ENCODE data around the gene EPHB2. TPM values are rescaled to one million over a fixed set of nuclear protein-coding genes. Genes with fewer than 3 reads are reported as not detected.

Gene EPHB2
- polyA plus RNA-seq, 1 donor, result 15.7 TPM

DNA sequence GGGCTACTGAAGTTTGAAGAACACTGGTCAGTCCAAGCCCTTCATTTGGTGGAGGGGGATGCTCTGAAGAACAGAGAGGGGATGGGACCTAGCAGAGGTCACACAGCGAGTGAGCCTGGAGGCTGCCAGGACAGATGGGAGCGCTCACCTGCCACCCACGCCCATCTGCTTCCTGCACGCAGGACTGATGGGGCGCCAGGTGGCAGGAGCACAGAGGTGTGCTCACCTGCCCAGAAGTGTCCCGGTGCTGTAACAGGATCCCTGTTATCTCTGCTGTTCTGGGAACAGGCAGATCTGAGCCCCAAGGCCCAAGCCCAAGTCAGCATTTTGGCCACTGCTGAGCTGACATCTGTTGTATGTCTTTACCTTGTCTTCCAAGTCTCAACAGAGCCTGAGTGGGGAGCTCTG lies 40.5 kb downstream of the EPHB2 start:
- DNase-seq (ENCODE audit: low read depth), result no peak

GRCh38 chr1:22752339-22752738 lies 41.7 kb downstream of the EPHB2 start:
- no peak for DNase-seq (ENCODE audit: low read depth)

DNA sequence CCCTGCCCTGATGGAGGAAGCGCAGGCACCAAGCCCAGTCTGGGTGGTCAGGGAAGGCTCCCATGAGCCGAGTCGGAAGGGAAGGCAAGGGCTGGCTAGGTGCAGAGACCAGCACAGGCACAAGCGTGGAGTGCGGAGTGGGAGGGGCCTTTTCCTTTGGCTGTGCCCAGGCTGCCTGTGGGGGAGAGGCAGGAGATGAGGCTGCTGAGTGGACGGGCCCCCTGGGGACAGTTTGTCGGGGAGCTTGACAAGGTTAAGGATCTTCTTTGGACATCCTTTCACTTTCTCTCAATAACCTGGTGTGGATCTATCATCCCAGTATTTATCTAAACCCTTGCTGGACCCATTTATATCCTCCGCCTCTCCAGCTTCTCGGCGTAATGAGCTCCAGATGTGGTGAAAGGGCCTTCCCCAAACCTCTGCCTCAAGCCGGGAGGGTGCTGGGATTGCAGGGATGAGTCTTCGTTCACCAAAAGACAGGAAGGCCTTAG lies 42.9 kb downstream of the EPHB2 start:
- DNase-seq (ENCODE audit: low read depth), result no peak

- no peak for DNase-seq (ENCODE audit: low read depth)
Observed at GRCh38 chr1:22754106-22754768, 43.6 kb downstream of the EPHB2 start.

GRCh38 chr1:22754824-22755223 lies 44.2 kb downstream of the EPHB2 start:
- no peak for DNase-seq (ENCODE audit: low read depth)

DNA sequence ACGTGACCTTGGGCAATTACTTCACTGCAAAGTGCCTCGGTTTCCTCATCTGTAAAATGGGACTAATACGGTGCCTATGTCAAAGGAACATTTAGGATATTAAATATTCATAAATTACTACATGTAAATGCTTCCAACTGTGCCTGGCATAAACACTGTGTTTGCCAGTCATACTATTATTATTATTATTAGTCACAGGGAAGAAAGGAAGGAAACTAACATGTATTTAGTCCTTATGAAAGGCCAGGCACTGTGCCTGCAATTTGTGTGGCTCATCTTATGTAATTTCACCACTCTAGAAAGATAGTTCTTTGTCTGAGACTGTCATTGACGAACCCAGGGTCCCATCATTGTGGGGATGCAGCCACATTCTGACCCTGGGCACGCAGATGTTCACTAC lies 45.0 kb downstream of the EPHB2 start:
- no peak for DNase-seq (ENCODE audit: low read depth)

DNA sequence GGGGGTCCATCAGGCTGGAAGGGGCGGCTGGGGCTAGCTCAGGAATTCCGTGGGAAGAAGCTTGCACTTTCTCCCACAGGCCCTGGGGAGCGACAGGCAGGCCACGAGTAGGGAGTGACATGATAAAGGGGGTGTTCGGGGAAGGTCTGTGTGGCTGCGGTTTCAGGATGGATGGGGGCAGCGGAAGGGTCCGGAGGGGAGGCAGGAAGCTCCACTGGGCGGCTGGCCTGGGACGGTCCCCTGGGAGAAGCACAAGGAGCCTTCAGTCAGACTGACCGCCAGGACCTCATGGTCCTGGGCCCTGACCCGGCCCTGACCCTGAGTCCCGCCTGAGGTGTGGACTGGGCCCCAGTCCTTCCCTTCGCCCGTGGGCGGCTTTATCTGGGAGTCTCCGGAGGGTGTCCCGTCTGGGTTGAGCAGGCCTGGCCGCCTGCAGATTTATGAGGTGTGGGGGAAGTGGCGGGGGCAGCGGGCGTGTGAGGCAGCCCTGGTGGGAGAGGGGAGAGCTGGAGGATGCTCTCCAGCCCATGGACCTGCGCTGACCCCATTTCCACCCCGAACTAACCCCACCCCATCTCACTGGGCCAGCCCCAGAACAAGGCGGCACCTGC lies 45.6 kb downstream of the EPHB2 start:
- no peak for DNase-seq (ENCODE audit: low read depth)

GRCh38 chr1:22760455-22760854 lies 49.8 kb downstream of the EPHB2 start:
- DNase-seq (ENCODE audit: low read depth), result no peak

DNA sequence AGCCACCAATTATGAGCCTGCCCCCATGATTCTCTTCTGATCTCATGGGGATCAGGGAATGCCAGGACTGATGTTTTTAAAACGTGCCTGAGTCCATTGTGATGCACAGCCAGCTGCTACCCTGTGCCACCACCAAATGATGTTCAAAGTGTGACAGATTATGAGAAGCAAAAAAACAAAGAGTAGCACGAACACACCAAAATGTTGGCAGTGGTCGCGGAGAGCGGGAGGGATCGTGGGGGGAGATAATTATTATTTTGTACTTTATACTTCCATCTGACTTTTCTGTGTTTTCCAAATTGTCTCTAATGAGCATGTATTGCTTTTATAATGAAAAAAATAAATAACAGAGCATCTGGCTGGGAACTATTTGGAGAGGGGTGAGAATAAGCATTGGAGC lies 50.5 kb downstream of the EPHB2 start:
- no peak for DNase-seq (ENCODE audit: low read depth)

DNA sequence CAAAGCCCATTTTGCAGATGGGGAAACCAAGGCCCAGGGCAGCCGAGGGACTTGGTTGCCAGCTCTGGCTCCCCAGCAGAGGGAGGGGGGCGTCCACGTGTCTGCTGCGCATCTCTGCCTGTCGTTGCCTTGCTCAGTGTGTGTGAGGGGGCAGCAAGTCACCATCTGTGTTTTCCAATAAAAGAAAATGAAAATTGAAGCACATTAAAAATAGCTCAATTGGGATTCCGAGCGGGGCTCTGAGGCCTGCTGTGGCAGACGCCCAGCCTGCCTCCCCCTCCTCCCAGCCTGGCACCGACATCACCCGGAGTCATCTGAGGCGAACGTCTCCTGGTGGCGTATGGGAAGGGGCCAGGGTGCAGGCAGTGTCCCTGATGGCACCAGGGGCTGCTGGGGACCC lies 51.2 kb downstream of the EPHB2 start:
- no peak for DNase-seq (ENCODE audit: low read depth)

DNA sequence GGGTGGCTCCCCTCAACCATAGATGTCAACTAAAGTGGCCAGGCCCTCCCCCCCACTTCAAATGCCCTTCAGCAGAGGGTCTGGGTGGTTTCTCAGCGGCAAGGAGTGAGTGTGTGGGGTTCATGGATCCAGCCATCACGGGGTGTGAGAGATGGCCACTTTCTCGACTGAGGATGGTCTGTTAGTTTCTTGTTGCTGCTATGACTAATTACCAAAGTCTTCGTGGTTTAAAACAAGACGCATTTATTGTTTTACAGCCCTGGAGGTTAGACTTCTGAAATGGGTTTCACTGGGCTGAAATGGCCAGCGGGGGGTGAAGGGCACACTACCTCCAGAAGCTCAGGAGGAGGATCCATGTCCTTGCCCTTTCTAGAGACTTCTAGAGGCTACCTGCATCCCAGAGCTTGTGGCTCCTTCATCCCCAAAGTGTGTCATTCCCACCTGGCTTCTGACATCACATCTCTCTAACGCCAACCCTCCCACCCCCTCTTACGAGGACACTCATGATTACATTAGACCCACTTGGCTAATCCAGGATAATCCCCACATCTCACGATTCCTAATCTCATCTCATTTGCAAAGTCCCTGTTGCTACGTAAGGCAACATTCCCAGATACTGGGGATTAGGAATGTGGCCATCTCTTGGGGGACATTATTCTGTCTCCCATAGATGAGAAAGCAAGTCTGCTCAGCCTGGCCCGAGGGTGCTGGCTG lies 53.0 kb downstream of the EPHB2 start:
- DNase-seq (ENCODE audit: low read depth), result no peak

DNA sequence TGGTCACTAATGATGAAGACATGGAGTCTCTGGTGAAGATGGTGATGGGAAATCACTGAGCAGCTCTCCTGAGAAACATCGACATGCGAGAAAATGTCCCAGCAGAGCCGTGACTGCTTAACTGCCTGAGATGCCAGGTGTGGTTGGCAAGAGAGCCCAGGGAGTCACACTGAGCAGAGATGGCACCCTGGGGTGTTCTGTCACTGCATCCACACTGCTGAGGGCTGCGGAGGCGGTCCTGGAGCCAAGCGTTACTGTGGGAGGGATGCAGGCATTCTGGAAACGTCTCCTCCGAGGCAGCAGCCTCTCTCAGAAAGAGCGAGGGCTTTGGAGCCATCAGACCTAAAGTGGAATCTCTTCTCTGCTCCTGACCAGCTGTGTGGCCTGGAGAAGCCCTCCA lies 57.2 kb downstream of the EPHB2 start:
- DNase-seq (ENCODE audit: low read depth), result no peak

DNA sequence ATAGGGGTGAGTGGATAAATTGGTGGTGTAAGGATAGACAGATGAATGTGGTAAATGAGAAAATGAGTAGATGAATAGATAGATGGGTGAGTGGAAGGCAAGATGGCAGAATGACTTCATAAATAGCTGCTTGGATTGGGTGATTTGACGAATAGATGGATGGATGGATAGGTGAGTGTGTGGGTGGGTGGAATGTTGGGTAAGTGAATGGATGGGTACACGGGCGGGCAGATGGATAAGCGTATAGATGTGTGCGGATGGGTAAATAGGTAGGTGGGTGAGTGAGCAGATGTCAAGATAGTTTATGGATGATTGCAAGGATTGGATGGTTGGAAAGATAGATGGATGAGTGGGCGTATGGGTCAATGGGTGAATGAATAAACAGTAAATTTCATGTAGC lies 59.3 kb downstream of the EPHB2 start:
- DNase-seq (ENCODE audit: low read depth), result no peak

GRCh38 chr1:22772014-22772413 lies 61.4 kb downstream of the EPHB2 start:
- DNase-seq (ENCODE audit: low read depth), result no peak

DNA sequence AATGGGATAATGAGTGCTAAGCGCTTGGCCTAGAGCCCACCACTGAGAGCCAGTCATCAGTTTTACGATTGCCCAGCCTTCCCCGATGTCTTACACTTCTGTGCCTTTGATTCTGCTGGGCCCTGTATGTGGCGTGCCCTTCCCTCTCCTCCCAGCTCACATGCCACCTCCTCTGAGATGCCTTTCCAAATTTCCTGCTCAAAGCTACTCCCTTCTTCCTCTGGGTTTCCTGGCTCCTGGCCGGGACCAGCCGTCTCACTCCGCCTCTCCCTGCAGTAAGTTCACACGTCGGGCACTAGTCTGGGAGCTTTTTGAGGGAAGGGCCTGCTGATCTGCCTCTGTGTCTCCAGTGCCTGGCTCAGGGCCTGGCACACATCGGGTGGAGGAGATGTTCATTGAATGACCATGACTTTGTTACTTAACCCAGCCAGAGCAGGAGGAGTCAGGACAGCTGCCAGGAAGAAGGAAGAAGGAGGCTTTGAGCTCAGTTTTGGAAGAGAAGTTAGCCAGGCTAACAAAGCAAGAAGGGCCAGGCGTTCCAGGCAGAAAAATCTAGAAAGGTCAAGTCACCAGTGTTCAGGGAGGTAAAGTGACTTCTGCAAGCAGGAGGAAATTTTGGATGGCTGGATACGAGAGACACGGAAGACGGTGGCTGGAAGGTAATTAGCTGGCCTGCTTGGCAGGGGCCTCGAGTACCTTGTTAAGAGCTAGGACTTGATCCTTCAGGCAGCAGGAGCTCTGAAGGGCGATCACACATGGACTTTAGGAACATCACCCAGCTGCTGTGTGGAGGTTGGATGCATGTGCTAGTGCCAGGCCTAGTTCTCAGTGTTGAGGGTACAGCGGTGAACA lies 63.6 kb downstream of the EPHB2 start:
- peak; percentile 81 for DNase-seq (ENCODE audit: low read depth)

DNA sequence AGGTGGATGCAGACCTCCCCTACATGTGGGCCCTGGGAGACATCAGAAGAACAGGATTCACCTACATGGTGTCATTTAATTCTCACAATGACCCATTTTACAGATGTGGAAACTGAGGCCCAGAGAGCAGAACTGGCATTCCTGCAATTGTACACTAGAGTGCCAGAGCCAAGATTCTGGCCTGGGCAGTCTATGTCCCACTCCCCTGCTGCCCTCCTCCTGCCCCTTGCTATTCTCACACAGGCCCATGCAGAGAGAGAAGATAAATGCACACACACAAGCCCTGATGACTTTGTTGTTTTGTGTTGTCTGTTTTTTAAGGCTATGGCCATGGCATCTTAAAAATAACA lies 64.2 kb downstream of the EPHB2 start:
- no peak for DNase-seq (ENCODE audit: low read depth)

DNA sequence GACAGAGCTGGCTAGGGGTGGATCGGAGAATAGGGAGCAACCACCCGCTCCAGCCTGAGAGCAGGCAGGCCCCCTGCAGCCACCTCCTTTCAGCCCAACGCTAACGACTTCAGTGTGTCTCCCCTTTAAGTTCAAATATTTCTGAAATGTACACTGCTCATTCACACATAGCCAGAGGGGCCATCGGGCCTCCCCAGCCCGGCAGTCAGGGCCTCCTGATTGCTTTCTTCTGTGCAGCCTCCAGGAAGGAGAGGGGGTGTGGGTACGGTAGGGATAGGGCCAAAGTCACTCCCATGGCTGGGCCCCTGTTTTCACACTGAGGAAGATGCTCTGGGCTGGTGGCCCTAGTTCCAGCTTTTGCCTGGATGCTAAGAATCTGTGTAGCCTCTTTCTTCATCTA lies 64.8 kb downstream of the EPHB2 start:
- no peak for DNase-seq (ENCODE audit: low read depth)

GRCh38 chr1:22776035-22776613 lies 65.5 kb downstream of the EPHB2 start:
- no peak for DNase-seq (ENCODE audit: low read depth)

DNA sequence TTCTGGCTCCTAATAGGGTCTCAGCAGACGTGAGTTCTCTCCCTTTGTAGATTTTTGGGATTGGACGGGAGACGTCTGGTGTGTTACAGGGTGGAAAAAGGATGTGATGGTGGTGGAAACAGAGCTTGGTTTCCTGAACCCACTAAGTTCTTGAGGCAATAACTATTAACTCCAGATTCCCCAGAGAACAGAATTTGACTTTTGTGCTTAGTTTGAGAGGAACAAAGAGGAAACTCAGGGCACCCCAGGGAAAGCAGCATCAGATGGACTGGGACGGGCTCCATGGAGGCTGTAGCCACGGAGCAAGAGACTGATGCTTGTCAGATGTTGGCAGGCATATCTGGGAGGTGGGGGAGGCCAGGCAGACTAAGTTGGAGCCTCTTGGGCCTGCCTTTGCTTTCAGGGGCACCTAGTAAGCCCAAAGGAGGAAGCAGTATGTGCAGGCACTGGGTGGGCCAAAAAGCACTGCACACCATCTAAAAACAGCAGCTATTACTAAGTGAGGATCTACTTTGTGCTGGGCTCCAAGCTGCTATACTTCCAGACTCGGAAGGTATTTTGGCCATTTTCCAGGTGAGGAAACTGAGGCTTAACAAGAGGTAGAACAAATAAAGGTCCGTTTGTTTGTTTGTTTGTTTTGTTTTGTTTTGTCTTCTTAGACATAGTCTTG lies 66.9 kb downstream of the EPHB2 start:
- DNase-seq (ENCODE audit: low read depth), result no peak

DNA sequence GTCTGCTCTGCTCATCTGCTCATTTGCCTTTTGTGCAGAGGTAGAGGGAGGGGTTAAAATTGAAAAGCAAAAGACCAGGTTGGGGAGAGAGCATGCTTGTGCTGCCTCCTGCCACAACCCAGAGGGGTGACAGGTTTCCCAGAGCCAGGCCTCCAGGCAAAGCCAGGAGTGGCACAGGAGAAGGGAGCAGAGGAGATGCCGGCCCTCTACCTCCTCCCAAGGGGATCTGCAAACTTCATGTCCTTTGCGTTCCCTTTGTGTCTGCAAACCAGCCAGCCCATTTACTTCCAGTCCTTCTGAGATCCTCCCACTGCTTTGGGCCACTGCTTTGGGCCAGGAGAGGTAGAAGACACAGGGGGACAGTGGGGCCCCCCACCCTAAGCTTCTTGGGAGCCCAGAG lies 67.8 kb downstream of the EPHB2 start:
- DNase-seq (ENCODE audit: low read depth), result no peak

DNA sequence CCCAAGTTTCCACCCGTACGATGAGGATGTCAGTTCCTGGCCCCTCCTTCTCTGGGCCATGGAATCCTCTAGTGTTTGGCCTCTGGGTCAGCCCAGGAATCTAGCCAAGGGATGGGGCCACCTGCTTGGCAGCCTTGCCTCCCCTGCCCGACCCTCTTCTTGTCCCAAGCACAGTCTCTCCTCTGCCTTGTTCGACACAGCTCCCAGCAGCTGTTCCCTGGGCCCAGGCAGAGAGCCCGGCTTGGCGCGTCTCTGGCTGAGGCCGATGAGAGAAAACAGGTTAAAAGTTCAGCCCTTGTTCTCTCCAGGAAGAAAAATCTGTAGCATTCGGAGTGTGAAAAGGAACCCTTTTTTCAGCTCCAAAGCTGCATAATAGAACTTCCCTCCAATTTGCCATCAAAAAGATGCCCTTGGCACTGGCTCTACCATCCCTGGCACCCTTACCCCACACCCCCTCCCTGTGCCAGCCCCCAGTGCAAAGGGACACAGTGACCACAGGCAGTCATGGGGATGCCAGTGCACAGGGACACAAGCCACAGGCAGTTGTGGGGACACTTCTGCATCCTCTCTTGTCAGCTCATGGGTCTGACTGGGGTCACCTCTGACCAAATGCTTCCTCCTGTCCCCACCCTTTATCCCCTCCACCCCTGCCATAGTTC lies 68.4 kb downstream of the EPHB2 start:
- DNase-seq (ENCODE audit: low read depth), result peak; percentile 73

All from forelimb muscle (tissue), 1 donor.